SK-N-SH (cell line): ENCODE results near the gene PREPL. TPM values are rescaled to one million over a fixed set of nuclear protein-coding genes. Genes with fewer than 3 reads are reported as not detected.

Experiments
- CTCF ChIA-PET: fragments of 300-600, 350-600 bp; formaldehyde crosslinking; extraction: SDS; loops from one replicate; lab custom pipeline; 2021; lab: Yijun Ruan, JAX
- POLR2A ChIA-PET: fragments of 350-600 bp; sonication (Branson Sonifier 250); formaldehyde crosslinking; extraction: SDS; loops from one replicate; lab custom pipeline; 2020; ENCODE audit warnings: antibody characterized with exemption, inconsistent platforms; lab: Yijun Ruan, JAX
- DNase-seq: peaks from one replicate; pipeline ENCODE4 v3.0.0; 2012
- H2AFZ ChIP-seq: fragments of 200-600 bp; sonication (generic); 2 replicates; pipeline ENCODE4 v1.8.1; 2016; ENCODE audit warnings: antibody characterized with exemption, mild to moderate bottlenecking, low read depth
- H3F3A ChIP-seq: fragments of 200-600 bp; sonication (generic); replicated peaks from 2 replicates; pipeline ENCODE3; 2016; ENCODE audit warnings: antibody characterized with exemption, mild to moderate bottlenecking; ENCODE audit not compliant: insufficient read depth
- H3K27ac ChIP-seq, 2 experiments: fragments of 200-500 bp in 1 of 2; fragments of 200-600 bp in 1 of 2; sonication (Bioruptor generic) in 1 of 2; sonication (generic), shearing (Covaris generic) in 1 of 2; 2 replicates each; pipeline versions ENCODE4 v1.5.1 to v1.6.1; 2014 to 2016; ENCODE audit warnings: low read depth in 2 of 2, inconsistent platforms in 1 of 2, low read length in 1 of 2, mild to moderate bottlenecking in 1 of 2, mixed read lengths in 1 of 2
- H3K27me3 ChIP-seq: fragments of 200-600 bp; sonication (generic), shearing (Covaris generic); 2 replicates; pipeline ENCODE4 v1.6.1; 2016; ENCODE audit warnings: mixed run types; ENCODE audit not compliant: insufficient read depth
- H3K36me3 ChIP-seq, 2 experiments: fragments of 200-500 bp in 1 of 2; fragments of 200-600 bp in 1 of 2; sonication (Bioruptor generic) in 1 of 2; sonication (generic) in 1 of 2; replicated peaks in 1 of 2; 2 replicates each; pipeline versions ENCODE3 to v1.5.1; 2014 to 2016; ENCODE audit warnings: low read length in 1 of 2, mild to moderate bottlenecking in 1 of 2; ENCODE audit not compliant: insufficient read depth in 2 of 2, control insufficient read depth in 1 of 2
- H3K4me1 ChIP-seq, 2 experiments: fragments of 200-500 bp in 1 of 2; fragments of 200-600 bp in 1 of 2; sonication (Bioruptor generic) in 1 of 2; sonication (generic), shearing (Covaris generic) in 1 of 2; 2 replicates each; pipeline versions ENCODE4 v1.5.1 to v1.6.1; 2014 to 2016; ENCODE audit warnings: low read depth in 1 of 2, low read length in 1 of 2, mixed run types in 1 of 2; ENCODE audit not compliant: insufficient read depth in 2 of 2, control insufficient read depth in 1 of 2
- H3K4me2 ChIP-seq: fragments of 200-600 bp; sonication (generic), shearing (Covaris generic); 2 replicates; pipeline ENCODE4 v1.6.1; 2017; ENCODE audit warnings: mixed run types
- H3K4me3 ChIP-seq, 2 experiments: fragments of 200-500 bp in 1 of 2; fragments of 200-600 bp in 1 of 2; sonication (Bioruptor generic) in 1 of 2; sonication (generic), shearing (Covaris generic) in 1 of 2; 2 replicates each; pipeline versions ENCODE4 v1.5.1 to v1.8.1; 2014 to 2016; ENCODE audit warnings: low read depth in 2 of 2, inconsistent platforms in 1 of 2, low read length in 1 of 2, mild to moderate bottlenecking in 1 of 2, mixed read lengths in 1 of 2, moderate library complexity in 1 of 2
- H3K79me2 ChIP-seq: fragments of 200-600 bp; sonication (generic); 2 replicates; pipeline ENCODE4 v1.8.1; 2017; ENCODE audit warnings: mild to moderate bottlenecking; ENCODE audit not compliant: insufficient read depth
- H3K9ac ChIP-seq: fragments of 200-600 bp; sonication (generic); 2 replicates; pipeline ENCODE4 v1.6.1; 2017; ENCODE audit warnings: mixed run types
- H3K9me2 ChIP-seq: fragments of 200-600 bp; sonication (generic); 2 replicates; pipeline ENCODE4 v1.6.1; 2017; ENCODE audit warnings: mixed run types
- H3K9me3 ChIP-seq: fragments of 200-600 bp; sonication (generic); 2 replicates; pipeline ENCODE4 v1.6.1; 2017; ENCODE audit warnings: mixed run types, mild to moderate bottlenecking, moderate library complexity
- H4K20me1 ChIP-seq: fragments of 200-600 bp; sonication (generic); 2 replicates; pipeline ENCODE4 v1.6.1; 2017; ENCODE audit warnings: mild to moderate bottlenecking, mixed run types; ENCODE audit not compliant: insufficient read depth
- ELF1 ChIP-seq: IDR thresholded peaks from 2 replicates; pipeline ENCODE4 v1.4.0; 2012
- EP300 ChIP-seq, 2 experiments: IDR thresholded peaks; 2 replicates each; pipeline versions ENCODE4 v1.4.0 to v1.6.1; 2012; ENCODE audit warnings: borderline replicate concordance in 1 of 2, low read depth in 1 of 2, low read length in 1 of 2
- EZH2phosphoT487 ChIP-seq: fragments of 200-600 bp; sonication (generic); IDR thresholded peaks from 2 replicates; pipeline ENCODE4 v1.6.1; 2017; ENCODE audit warnings: low read depth, mixed run types, mild to moderate bottlenecking, antibody characterized with exemption, moderate library complexity, borderline replicate concordance
- FOSL2 ChIP-seq: IDR thresholded peaks from 2 replicates; pipeline ENCODE4 v1.4.0; 2012; ENCODE audit warnings: low read depth, mild to moderate bottlenecking, moderate library complexity, borderline replicate concordance
- GABPA ChIP-seq: IDR thresholded peaks from 2 replicates; pipeline ENCODE4 v1.4.0; 2012; ENCODE audit warnings: low read depth, mild to moderate bottlenecking
- GATA2 ChIP-seq: sonication (generic); formaldehyde crosslinking; IDR thresholded peaks from 2 replicates; pipeline ENCODE4 v1.5.0; 2020; ENCODE audit warnings: mild to moderate bottlenecking, missing genetic modification reagents
- MEF2A ChIP-seq: IDR thresholded peaks from 2 replicates; pipeline ENCODE4 v1.4.0; 2012; ENCODE audit warnings: low read depth, borderline replicate concordance
- MXI1 ChIP-seq: IDR thresholded peaks from 2 replicates; pipeline ENCODE4 v1.6.1; 2012; ENCODE audit warnings: mild to moderate bottlenecking, low read depth, low read length, improper control_type of control experiment
- POLR2AphosphoS5 ChIP-seq: IDR thresholded peaks from 2 replicates; pipeline ENCODE4 v1.6.1; 2012; ENCODE audit warnings: low read depth, low read length
- RAD21 ChIP-seq: IDR thresholded peaks from 2 replicates; pipeline ENCODE4 v1.6.1; 2012; ENCODE audit warnings: mild to moderate bottlenecking, low read length
- RCOR1 ChIP-seq: fragments of 150-350 bp; IDR thresholded peaks from 2 replicates; pipeline ENCODE4 v1.6.1; 2017; ENCODE audit warnings: antibody characterized with exemption, low read length
- RFX5 ChIP-seq: IDR thresholded peaks from 2 replicates; pipeline ENCODE4 v1.6.1; 2012; ENCODE audit warnings: mild to moderate bottlenecking, improper control_type of control experiment, low read length
- RXRA ChIP-seq: IDR thresholded peaks from 2 replicates; pipeline ENCODE4 v1.4.0; 2012; ENCODE audit warnings: low read depth, mild to moderate bottlenecking, borderline replicate concordance
- SMC3 ChIP-seq: IDR thresholded peaks from 2 replicates; pipeline ENCODE4 v1.6.1; 2012; ENCODE audit warnings: low read depth, low read length, improper control_type of control experiment
- TAF1 ChIP-seq: IDR thresholded peaks from 2 replicates; pipeline ENCODE4 v1.6.1; 2012; ENCODE audit warnings: low read depth, mild to moderate bottlenecking, low read length, moderate library complexity, borderline replicate concordance
- YY1 ChIP-seq: IDR thresholded peaks from 2 replicates; pipeline ENCODE4 v1.4.0; 2012; ENCODE audit warnings: low read depth, mild to moderate bottlenecking
- WGBS: methylation state at CpG from one replicate; pipeline ENCODE4 v1.1.6; 2017; ENCODE audit warnings: low lambda C conversion rate; 5-methylcytosine and 5-hydroxymethylcytosine counted together
- polyA plus RNA-seq, 3 experiments: library from polyadenylated mRNA; depleted of rRNA; stranded (reverse); fragments of >200 nt; gene quantifications; 2 replicates each; pipeline ENCODE4 v1.2.3, GENCODE V29; 2012
- TF ChIP-seq, protein P1 (sequence below): IDR thresholded peaks from 2 replicates; pipeline ENCODE4 v1.4.0; 2012; ENCODE audit warnings: low read depth, borderline replicate concordance
- TF ChIP-seq, protein P2 (sequence below): fragments of 150-350 bp; IDR thresholded peaks from 2 replicates; pipeline ENCODE4 v1.6.1; 2016; ENCODE audit warnings: mild to moderate bottlenecking, low read depth, low read length
- TF ChIP-seq, protein P3 (sequence below): IDR thresholded peaks from 2 replicates; pipeline ENCODE4; 2012

Gene PREPL
- polyA plus RNA-seq, 1 of the 3 experiments (the other 2 are of a cell fraction) = 22.6 TPM

DNA sequence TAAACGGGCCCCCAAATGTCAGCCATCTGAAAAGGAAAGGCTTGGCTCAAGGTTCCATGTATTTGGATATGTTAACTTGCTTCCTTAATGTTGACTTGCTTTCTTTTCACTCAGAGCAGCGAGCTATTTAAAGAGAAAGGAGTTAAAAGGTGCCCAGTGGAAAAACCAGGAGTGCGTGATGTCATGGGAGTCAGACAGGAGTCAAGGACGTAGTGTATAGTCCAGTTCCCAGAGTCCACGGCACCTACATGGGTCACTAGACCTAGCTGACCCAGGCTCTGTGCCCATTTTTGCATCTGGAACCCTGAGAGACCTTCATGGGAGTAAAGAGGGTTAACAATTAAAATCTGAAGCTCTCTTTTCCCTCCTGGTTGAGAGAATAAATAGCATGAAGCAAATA lies 66.2 kb downstream of the PREPL start:
- H2AFZ ChIP-seq = no peak overlapping the region
- POLR2A ChIA-PET = no interaction called here
- H3K79me2 ChIP-seq = no peaks in the 10 kb centered on the region
- no peak overlapping the region for H3K4me3 ChIP-seq
- H3K27me3 ChIP-seq = no peaks in the 10 kb centered on the region
- CTCF ChIA-PET = interaction anchor here (0.7 to 7.1 kb wide), 16 partner anchors 10 to 681 kb away, joined by 3 to 72 read pairs (median 4); no protein-coding TSS in a partner anchor
- peaks cover 19% of the 10 kb centered on the region for H3F3A ChIP-seq
- no peak overlapping the region for H3K27ac ChIP-seq
- no peak for DNase-seq
- no peak overlapping the region for H3K9ac ChIP-seq
- H3K36me3 ChIP-seq = no peaks in the 10 kb centered on the region
- H3K4me1 ChIP-seq = peaks cover 6 to 15% of the 10 kb centered on the region in 2 experiments; a peak in 2 of 4 replicates
- no peak for TF ChIP-seq GATA2 (CRISPR knock-in tag)
- TF ChIP-seq RCOR1 = no peak
- TF ChIP-seq YY1 = no peak
- no peak for TF ChIP-seq EP300 (IDR thresholded peaks at IDR 0.05; ENCODE audit: borderline replicate concordance in 1 of 2, low read depth in 1 of 2, low read length in 1 of 2)
- no peak for TF ChIP-seq ELF1
- TF ChIP-seq, protein P1, sequence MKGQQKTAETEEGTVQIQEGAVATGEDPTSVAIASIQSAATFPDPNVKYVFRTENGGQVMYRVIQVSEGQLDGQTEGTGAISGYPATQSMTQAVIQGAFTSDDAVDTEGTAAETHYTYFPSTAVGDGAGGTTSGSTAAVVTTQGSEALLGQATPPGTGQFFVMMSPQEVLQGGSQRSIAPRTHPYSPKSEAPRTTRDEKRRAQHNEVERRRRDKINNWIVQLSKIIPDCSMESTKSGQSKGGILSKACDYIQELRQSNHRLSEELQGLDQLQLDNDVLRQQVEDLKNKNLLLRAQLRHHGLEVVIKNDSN = no peak
- no peak for TF ChIP-seq EZH2phosphoT487
- no peak for TF ChIP-seq POLR2AphosphoS5
- TF ChIP-seq MEF2A = no peak
- no peak for TF ChIP-seq RXRA
- TF ChIP-seq RAD21 = no peak
- no peak for TF ChIP-seq GABPA
- no peak for TF ChIP-seq RFX5
- TF ChIP-seq, protein P2, sequence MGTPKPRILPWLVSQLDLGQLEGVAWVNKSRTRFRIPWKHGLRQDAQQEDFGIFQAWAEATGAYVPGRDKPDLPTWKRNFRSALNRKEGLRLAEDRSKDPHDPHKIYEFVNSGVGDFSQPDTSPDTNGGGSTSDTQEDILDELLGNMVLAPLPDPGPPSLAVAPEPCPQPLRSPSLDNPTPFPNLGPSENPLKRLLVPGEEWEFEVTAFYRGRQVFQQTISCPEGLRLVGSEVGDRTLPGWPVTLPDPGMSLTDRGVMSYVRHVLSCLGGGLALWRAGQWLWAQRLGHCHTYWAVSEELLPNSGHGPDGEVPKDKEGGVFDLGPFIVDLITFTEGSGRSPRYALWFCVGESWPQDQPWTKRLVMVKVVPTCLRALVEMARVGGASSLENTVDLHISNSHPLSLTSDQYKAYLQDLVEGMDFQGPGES = no peak
- TF ChIP-seq, protein P3, sequence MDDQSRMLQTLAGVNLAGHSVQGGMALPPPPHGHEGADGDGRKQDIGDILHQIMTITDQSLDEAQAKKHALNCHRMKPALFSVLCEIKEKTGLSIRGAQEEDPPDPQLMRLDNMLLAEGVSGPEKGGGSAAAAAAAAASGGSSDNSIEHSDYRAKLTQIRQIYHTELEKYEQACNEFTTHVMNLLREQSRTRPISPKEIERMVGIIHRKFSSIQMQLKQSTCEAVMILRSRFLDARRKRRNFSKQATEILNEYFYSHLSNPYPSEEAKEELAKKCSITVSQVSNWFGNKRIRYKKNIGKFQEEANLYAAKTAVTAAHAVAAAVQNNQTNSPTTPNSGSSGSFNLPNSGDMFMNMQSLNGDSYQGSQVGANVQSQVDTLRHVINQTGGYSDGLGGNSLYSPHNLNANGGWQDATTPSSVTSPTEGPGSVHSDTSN = no peak
- no peak for TF ChIP-seq FOSL2
- TF ChIP-seq SMC3 = no peak
- no peak for TF ChIP-seq TAF1
- TF ChIP-seq MXI1 = no peak
- no peaks in the 10 kb centered on the region for H4K20me1 ChIP-seq
- no peak overlapping the region for H3K4me2 ChIP-seq
- H3K9me3 ChIP-seq = no peaks in the 10 kb centered on the region
- WGBS = 75% methylated on average over 5 of the region's 5 CpGs
- H3K9me2 ChIP-seq = no peaks in the 10 kb centered on the region
